CD4-positive, CD25-positive, alpha-beta regulatory T cell (primary cell): ENCODE measurements around the gene RBFOX1. TPM values are rescaled to one million over a fixed set of nuclear protein-coding genes. Genes with fewer than 3 reads are reported as not detected.
"Not testable (repeated sequence)": the region's sequence is repeated elsewhere in the genome, so short reads cannot be mapped to it uniquely, and the experiment has no call there.

Experiments
- ATAC-seq, 2 donors: fragments of 150-1000 bp; cut with Tn5 transposase; one replicate each; pipeline ENCODE4 v1.10.0; 2021; ENCODE audit warnings: low read depth in 2 of 2, moderate number of reproducible peaks in 2 of 2, moderate library complexity in 1 of 2
- DNase-seq, 3 donors: peaks; one replicate each; pipeline versions ENCODE4 v3.0.0 to v3.0.0-alpha.2; 2012 to 2022; ENCODE audit warnings: mixed read lengths in 1 of 3
- H3K27ac ChIP-seq: one replicate; pipeline ENCODE4 v1.7.0; 2013; ENCODE audit warnings: mild to moderate bottlenecking, low read length; ENCODE audit not compliant: insufficient read depth, poor library complexity, severe bottlenecking
- H3K27me3 ChIP-seq: one replicate; pipeline ENCODE4 v1.7.0; 2013; ENCODE audit warnings: low read length; ENCODE audit not compliant: control insufficient read depth, insufficient read depth
- H3K36me3 ChIP-seq: one replicate; pipeline ENCODE4 v1.7.0; 2013; ENCODE audit warnings: mild to moderate bottlenecking, low read length, moderate library complexity; ENCODE audit not compliant: control insufficient read depth, insufficient read depth
- H3K4me1 ChIP-seq: 2 replicates; pipeline ENCODE4 v1.7.0; 2013; ENCODE audit warnings: mild to moderate bottlenecking, low read length; ENCODE audit not compliant: insufficient read depth, control insufficient read depth, poor library complexity, severe bottlenecking
- H3K4me3 ChIP-seq: one replicate; pipeline ENCODE4 v1.7.0; 2013; ENCODE audit warnings: low read depth, mild to moderate bottlenecking, low read length, moderate library complexity
- H3K9me3 ChIP-seq, 2 experiments: 1 replicate in 1 of 2; 2 replicates in 1 of 2; pipeline ENCODE4 v1.7.0; 2013; ENCODE audit warnings: low read length in 2 of 2, mild to moderate bottlenecking in 1 of 2, moderate library complexity in 1 of 2; ENCODE audit not compliant: control insufficient read depth in 2 of 2
- H3K27ac Mint-ChIP-seq, 3 donors: one replicate each; pipeline ENCODE4 v1.8.0; 2020 to 2022; ENCODE audit warnings: mild to moderate bottlenecking in 3 of 3, mixed read lengths in 3 of 3, moderate library complexity in 2 of 3
- H3K27me3 Mint-ChIP-seq: one replicate; pipeline ENCODE4 v1.8.0; 2022; ENCODE audit warnings: mild to moderate bottlenecking, mixed read lengths
- H3K36me3 Mint-ChIP-seq: one replicate; pipeline ENCODE4 v1.8.0; 2020; ENCODE audit warnings: mixed read lengths
- H3K4me1 Mint-ChIP-seq, 4 donors: one replicate each; pipeline ENCODE4 v1.8.0; 2020 to 2022; ENCODE audit warnings: mixed read lengths in 4 of 4, mild to moderate bottlenecking in 1 of 4
- H3K4me3 Mint-ChIP-seq, 4 donors: one replicate each; pipeline ENCODE4 v1.8.0; 2020 to 2022; ENCODE audit warnings: mild to moderate bottlenecking in 4 of 4, mixed read lengths in 4 of 4, moderate library complexity in 3 of 4
- H3K9me3 Mint-ChIP-seq, 7 donors: one replicate each; pipeline ENCODE4 v1.8.0; 2020 to 2022; ENCODE audit warnings: mixed read lengths in 7 of 7, mild to moderate bottlenecking in 3 of 7, moderate library complexity in 2 of 7
- polyA plus RNA-seq, 4 donors: library from polyadenylated mRNA; unstranded; fragments of 300-500 nt; fragmentation: Illumina TruSeq; gene quantifications; one replicate each; pipeline ENCODE4 v1.2.3, GENCODE V29; 2021
- total RNA-seq: library from RNA; stranded (reverse); gene quantifications from one replicate; pipeline ENCODE4 v1.2.3, GENCODE V29; 2022

The RBFOX1 gene
- total and polyA plus RNA-seq, 5 donors from 2014 or later = not detected

DNA sequence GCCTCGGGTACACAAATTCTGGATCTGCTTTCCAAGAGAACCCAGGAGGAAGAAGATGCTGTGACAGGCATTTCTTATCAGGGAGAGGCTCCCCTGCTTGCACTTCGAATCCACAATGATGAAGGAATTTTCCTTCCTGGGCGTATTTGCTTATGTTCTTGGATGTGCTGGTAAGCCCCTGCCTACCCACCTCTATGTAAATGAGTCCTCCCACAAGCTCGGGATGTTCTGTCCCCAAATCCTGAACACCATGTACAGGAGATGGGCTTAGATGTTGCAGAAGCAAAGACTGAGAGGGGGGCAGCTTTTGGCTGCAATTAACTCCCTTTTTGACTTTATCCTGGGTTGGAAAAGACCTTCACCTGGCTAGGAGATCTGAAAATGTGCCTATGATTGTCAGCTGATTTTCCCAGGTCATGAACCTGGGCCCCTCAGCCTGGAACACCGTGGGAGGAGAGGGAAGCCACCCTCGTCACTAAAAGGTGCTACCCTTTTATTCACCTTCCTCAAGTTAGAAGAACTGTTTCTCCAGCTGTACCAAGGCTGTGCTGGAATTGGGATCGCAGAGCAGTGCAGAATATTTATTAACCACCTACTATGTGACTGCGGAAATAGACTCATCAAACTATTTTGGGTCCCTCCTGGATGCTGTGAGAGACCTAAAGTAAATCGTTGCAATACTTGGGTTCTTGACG, 150.1 kb downstream of the RBFOX1 start:
- no peaks in the 10 kb centered on the region for H3K27me3 Mint-ChIP-seq
- peaks cover 0 to 24% (median 9%) of the 10 kb centered on the region in 7 donors for H3K9me3 Mint-ChIP-seq
- no peaks in the 10 kb centered on the region for H3K4me1 Mint-ChIP-seq
- no peaks in the 10 kb centered on the region for H3K36me3 ChIP-seq
- H3K27ac Mint-ChIP-seq = no peak overlapping the region
- H3K4me1 ChIP-seq = no peaks in the 10 kb centered on the region
- H3K27me3 ChIP-seq = no peaks in the 10 kb centered on the region
- H3K36me3 Mint-ChIP-seq = no peaks in the 10 kb centered on the region
- DNase-seq = no peak
- no peak overlapping the region for H3K4me3 Mint-ChIP-seq
- no peak overlapping the region for H3K27ac ChIP-seq
- no peaks in the 10 kb centered on the region for H3K9me3 ChIP-seq
- no peak for ATAC-seq
- no peak overlapping the region for H3K4me3 ChIP-seq

DNA sequence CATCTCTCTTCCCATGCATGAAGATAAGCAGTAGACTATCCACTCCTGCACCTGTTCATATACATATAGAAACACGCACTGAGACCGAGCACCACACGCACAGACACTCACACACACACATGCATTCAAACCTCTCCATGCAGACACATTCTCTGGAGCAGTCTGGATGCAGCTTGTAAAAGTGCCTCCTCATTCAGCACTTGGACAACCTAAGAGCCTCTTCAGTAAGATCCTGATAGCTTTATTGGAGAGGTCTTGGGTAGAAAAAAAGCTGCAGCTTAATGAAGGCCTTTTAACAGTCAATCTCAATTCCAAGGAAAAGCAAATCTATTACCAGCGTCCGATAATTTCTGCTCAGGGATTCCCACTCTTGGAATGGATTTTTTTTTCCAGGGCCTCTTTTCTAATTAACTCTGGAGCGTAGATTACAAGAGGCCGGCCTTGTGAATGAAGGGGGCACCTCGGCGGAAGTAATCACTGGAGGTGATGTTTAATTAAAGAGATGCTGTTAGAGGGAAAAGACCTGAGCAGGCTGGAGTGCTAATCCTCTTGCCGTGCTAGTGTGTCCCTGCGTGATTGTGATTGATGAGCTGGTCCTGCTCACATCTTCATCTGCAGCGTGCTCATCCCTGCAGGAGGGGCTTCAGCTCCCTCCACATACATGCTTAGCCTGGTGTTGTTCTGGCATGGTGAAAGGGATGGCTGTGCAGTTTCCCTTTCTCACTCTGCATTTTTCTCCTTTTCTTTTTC, 155.1 kb downstream of the RBFOX1 start:
- H3K4me1 ChIP-seq = no peaks in the 10 kb centered on the region
- Mint-ChIP-seq H3K27me3 (no peaks in the 10 kb centered on the region), H3K4me3 (no peak overlapping the region), H3K27ac (no peak overlapping the region), H3K9me3 (peaks cover 6 to 27% (median 7%) of the 10 kb centered on the region in 7 donors), H3K36me3 (no peaks in the 10 kb centered on the region), H3K4me1 (no peaks in the 10 kb centered on the region)
- ATAC-seq = no peak
- H3K27me3 ChIP-seq = no peaks in the 10 kb centered on the region
- no peaks in the 10 kb centered on the region for H3K9me3 ChIP-seq
- H3K27ac ChIP-seq = no peak overlapping the region
- no peak overlapping the region for H3K4me3 ChIP-seq
- no peak for DNase-seq
- no peaks in the 10 kb centered on the region for H3K36me3 ChIP-seq

DNA sequence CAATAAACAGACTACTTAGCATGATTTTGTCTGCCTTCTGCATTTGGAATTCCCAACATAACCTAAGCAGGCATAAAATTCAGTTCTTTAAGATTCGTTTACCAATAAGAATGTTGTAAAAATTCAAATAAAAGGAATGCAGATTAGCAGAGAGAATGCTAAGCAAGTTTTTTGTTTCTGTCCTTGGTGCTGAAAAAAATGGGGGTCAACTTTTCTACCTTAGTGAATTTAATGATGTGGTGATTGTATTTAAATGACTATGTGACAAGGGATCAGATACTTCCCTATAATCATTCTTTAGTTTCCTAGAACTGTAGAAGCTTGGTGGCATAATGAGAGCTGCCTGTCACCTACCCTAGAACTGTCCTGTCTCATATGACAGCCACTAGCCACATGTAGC, 159.5 kb downstream of the RBFOX1 start:
- H3K27ac Mint-ChIP-seq = no peak overlapping the region
- H3K27me3 ChIP-seq = no peaks in the 10 kb centered on the region
- H3K4me3 Mint-ChIP-seq = no peak overlapping the region
- ATAC-seq (no peak), DNase-seq (no peak)
- no peaks in the 10 kb centered on the region for H3K4me1 ChIP-seq
- H3K36me3 Mint-ChIP-seq = no peaks in the 10 kb centered on the region
- H3K4me3 ChIP-seq = no peak overlapping the region
- no peaks in the 10 kb centered on the region for H3K36me3 ChIP-seq
- peaks cover 5 to 26% (median 13%) of the 10 kb centered on the region in 7 donors for H3K9me3 Mint-ChIP-seq
- no peaks in the 10 kb centered on the region for H3K4me1 Mint-ChIP-seq
- H3K9me3 ChIP-seq = peaks cover 0 to 9% of the 10 kb centered on the region in 2 experiments
- H3K27ac ChIP-seq = no peak overlapping the region
- no peaks in the 10 kb centered on the region for H3K27me3 Mint-ChIP-seq

DNA sequence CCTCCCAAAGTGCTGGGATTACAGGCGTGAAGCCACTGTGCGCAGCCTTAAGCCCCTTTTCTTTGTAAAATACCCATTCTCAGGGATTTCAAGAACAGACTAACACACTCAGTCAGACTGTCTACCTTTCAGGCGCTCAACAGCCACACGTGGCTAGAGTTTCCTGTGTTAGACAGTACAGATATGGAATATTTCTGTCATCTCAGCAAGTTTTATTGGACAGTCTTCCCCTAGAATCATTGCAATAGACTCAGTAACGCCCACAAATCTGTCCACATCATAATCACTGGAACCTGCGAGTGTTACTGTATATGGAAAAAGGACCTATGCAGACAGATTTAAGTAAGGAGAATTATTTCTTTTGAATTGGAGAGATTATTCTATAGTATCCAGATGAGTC, 160.5 kb downstream of the RBFOX1 start:
- Histone ChIP-seq H3K27ac (no peak overlapping the region), H3K9me3 (peaks cover 0 to 9% of the 10 kb centered on the region in 2 experiments), H3K36me3 (no peaks in the 10 kb centered on the region), H3K4me1 (no peaks in the 10 kb centered on the region), H3K27me3 (no peaks in the 10 kb centered on the region), H3K4me3 (no peak overlapping the region)
- DNase-seq (no peak), ATAC-seq (no peak)
- no peaks in the 10 kb centered on the region for H3K36me3 Mint-ChIP-seq
- no peaks in the 10 kb centered on the region for H3K27me3 Mint-ChIP-seq
- H3K4me1 Mint-ChIP-seq = no peaks in the 10 kb centered on the region
- no peak overlapping the region for H3K27ac Mint-ChIP-seq
- no peak overlapping the region for H3K4me3 Mint-ChIP-seq
- peaks cover 5 to 26% (median 12%) of the 10 kb centered on the region in 7 donors for H3K9me3 Mint-ChIP-seq

DNA sequence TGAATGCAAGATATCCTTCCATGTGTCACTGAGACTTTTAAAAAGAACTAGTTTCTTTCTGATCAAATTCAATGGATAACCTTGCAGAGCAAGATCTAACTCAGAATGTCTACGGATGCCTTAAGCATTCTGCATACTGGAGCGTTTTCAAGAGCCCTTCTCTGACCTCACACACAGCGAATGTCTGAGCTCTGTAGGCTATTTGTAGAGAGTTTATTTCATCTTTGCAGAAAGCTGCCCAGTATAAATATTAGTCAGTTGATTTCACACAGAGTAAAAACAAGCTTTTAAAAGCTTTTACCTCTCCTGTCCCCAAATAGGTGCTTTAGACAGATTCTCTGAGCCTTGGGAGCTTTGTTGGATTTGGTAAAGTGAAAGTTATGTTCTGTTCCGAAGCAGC, 165.0 kb downstream of the RBFOX1 start:
- no peak for DNase-seq

DNA sequence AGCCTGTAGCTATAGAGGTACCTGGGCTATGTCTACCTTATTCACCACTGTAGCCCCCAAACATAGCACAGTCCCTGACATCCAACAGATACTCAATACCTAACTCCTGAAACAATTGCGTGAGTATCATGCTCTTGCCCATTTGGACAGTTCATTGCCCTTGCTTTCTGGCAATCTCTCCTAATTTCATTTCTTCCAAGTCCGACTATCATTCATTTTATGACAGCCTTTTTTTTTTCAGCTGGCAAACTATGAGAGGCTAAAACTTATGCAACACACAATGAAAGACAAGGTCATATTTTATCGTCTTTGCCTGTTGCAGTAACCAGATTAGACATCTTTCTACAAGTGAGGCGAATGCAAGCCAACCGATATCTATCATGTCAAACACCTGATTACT, 169.2 kb downstream of the RBFOX1 start:
- Mint-ChIP-seq H3K9me3 (peaks cover 3 to 48% (median 15%) of the 10 kb centered on the region in 7 donors), H3K4me3 (no peak overlapping the region), H3K4me1 (no peaks in the 10 kb centered on the region), H3K36me3 (no peaks in the 10 kb centered on the region), H3K27ac (no peak overlapping the region), H3K27me3 (no peaks in the 10 kb centered on the region)
- H3K4me1 ChIP-seq = no peaks in the 10 kb centered on the region
- no peaks in the 10 kb centered on the region for H3K36me3 ChIP-seq
- H3K4me3 ChIP-seq = no peak overlapping the region
- H3K27me3 ChIP-seq = no peaks in the 10 kb centered on the region
- DNase-seq = no peak
- H3K27ac ChIP-seq = no peak overlapping the region
- no peak for ATAC-seq
- H3K9me3 ChIP-seq = no peaks in the 10 kb centered on the region

More for the DNA sequence above, 165.0 kb downstream of the RBFOX1 start:
- Histone ChIP-seq H3K27ac (no peak overlapping the region), H3K4me3 (no peak overlapping the region), H3K36me3 (no peaks in the 10 kb centered on the region), H3K9me3 (peaks cover 0 to 9% of the 10 kb centered on the region in 2 experiments), H3K4me1 (no peaks in the 10 kb centered on the region), H3K27me3 (no peaks in the 10 kb centered on the region)
- Mint-ChIP-seq H3K27ac (no peak overlapping the region), H3K9me3 (peaks cover under 1 to 46% (median 14%) of the 10 kb centered on the region in 7 donors), H3K27me3 (no peaks in the 10 kb centered on the region), H3K4me3 (no peak overlapping the region), H3K36me3 (no peaks in the 10 kb centered on the region), H3K4me1 (no peaks in the 10 kb centered on the region)
- no peak for ATAC-seq

DNA sequence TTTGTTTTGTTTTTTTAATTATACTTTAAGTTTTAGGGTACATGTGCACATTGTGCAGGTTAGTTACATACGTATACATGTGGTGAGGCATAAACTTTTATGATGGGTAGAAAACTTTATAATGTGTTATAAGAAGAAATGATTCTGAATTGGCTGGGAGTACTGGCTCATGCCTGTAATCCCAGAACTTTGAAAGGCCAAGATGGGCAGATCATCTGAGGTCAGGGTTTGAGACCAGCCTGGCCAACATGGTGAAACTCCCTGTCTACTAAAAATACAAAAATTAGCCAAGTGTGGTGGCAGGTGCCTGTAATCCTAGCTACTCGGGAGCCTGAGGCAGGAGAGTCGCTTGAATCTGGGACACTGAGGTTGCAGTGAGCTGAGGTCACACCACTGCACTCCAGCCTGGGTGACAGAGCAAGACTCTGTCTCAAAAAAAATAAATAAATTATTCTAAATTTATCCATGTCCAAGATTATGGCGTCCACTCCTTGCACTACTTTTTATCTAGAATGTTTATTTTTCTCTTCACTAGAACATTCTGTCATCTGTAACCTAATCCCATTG, 170.0 kb downstream of the RBFOX1 start:
- H3K4me3 Mint-ChIP-seq, ATAC-seq: not testable (repeated sequence)

More for the DNA sequence above, 170.0 kb downstream of the RBFOX1 start:
- not testable (repeated sequence) for DNase-seq, H3K36me3 ChIP-seq, H3K27me3 ChIP-seq, H3K36me3 Mint-ChIP-seq, H3K27ac Mint-ChIP-seq, H3K4me1 ChIP-seq, H3K9me3 ChIP-seq, H3K4me3 ChIP-seq, H3K27me3 Mint-ChIP-seq, H3K4me1 Mint-ChIP-seq, H3K27ac ChIP-seq
- H3K9me3 Mint-ChIP-seq = peaks cover 3 to 48% (median 12%) of the 10 kb centered on the region in 7 donors
